GM12878 (cell line): ENCODE measurements around the gene USH2A.

Experiments
- BRCA1 ChIP-seq: IDR thresholded peaks from 2 replicates; pipeline ENCODE4 v1.6.1; 2011; ENCODE audit warnings: low read depth, low read length, improper control_type of control experiment
- CTCF ChIP-seq, 3 experiments: IDR thresholded peaks in 2 of 3; conservative IDR thresholded peaks in 1 of 3; 2 replicates each; pipeline ENCODE4 v1.5.1; 2011; ENCODE audit warnings: low read depth in 3 of 3, low read length in 3 of 3, mild to moderate bottlenecking in 3 of 3, control low read depth in 2 of 3, moderate library complexity in 2 of 3, inconsistent platforms in 1 of 3, mixed read lengths in 1 of 3; ENCODE audit not compliant: control insufficient read depth in 2 of 3, insufficient read depth in 1 of 3; ENCODE audit errors: extremely low read depth in 1 of 3
- NBN ChIP-seq: fragments of 450-650 bp; IDR thresholded peaks from 2 replicates; pipeline ENCODE4 v1.6.1; 2016
- POLR2A ChIP-seq: IDR thresholded peaks from 2 replicates; pipeline ENCODE4 v1.6.1; 2011; ENCODE audit warnings: low read depth, mild to moderate bottlenecking, low read length
- RCOR1 ChIP-seq: conservative IDR thresholded peaks from 2 replicates; pipeline ENCODE4 v1.6.1; 2012; ENCODE audit warnings: low read depth, low read length, improper control_type of control experiment

- TF ChIP-seq POLR2A (no peak), BRCA1 (no peak), CTCF (IDR thresholded peaks at IDR 0.05 in 2 of 3, conservative IDR thresholded peaks at IDR 0.05 in 1 of 3; ENCODE audit: control insufficient read depth in 2 of 3, extremely low read depth in 1 of 3, insufficient read depth in 1 of 3, low read depth in 3 of 3, low read length in 3 of 3) (no peak), NBN (no peak), RCOR1 (no peak)
These were observed 394.6 kb downstream of the USH2A start for GRCh38 chr1:216028631-216029030.
